Neuronal stem cell (in vitro differentiated cells): ENCODE measurements around the gene NSD2.
A peak's percentile ranks its signal among the peaks of the same experiment; 100 is the strongest.

Experiments used
- DNase-seq: peaks from one replicate; pipeline ENCODE4 v3.0.0-alpha.2; 2013; ENCODE audit warnings: low spot score
- H2AFZ ChIP-seq: one replicate; pipeline ENCODE4 v1.6.1; 2013; ENCODE audit warnings: mild to moderate bottlenecking, low read length, inconsistent platforms
- H2AK5ac ChIP-seq: 2 replicates; pipeline ENCODE4 v1.6.1; 2013; ENCODE audit warnings: low read depth, mild to moderate bottlenecking, inconsistent platforms, low read length, moderate library complexity, mixed read lengths
- H2BK120ac ChIP-seq: 2 replicates; pipeline ENCODE4 v1.6.1; 2013; ENCODE audit warnings: low read depth, mild to moderate bottlenecking, inconsistent platforms, low read length, moderate library complexity, mixed read lengths
- H2BK12ac ChIP-seq: one replicate; pipeline ENCODE4 v1.6.1; 2013; ENCODE audit warnings: low read length, inconsistent platforms
- H2BK15ac ChIP-seq: 2 replicates; pipeline ENCODE4 v1.6.1; 2013; ENCODE audit warnings: mild to moderate bottlenecking, low read length, inconsistent platforms, mixed read lengths
- H2BK5ac ChIP-seq: one replicate; pipeline ENCODE4 v1.6.1; 2013; ENCODE audit warnings: inconsistent platforms, mild to moderate bottlenecking, low read length, moderate library complexity
- H3K14ac ChIP-seq: one replicate; pipeline ENCODE4 v1.6.1; 2013; ENCODE audit warnings: low read length, inconsistent platforms
- H3K18ac ChIP-seq: 2 replicates; pipeline ENCODE4 v1.6.1; 2013; ENCODE audit warnings: low read length, inconsistent platforms
- H3K23ac ChIP-seq: 2 replicates; pipeline ENCODE4 v1.6.1; 2013; ENCODE audit warnings: low read depth, mild to moderate bottlenecking, mixed read lengths, low read length, inconsistent platforms; ENCODE audit not compliant: poor library complexity
- H3K27ac ChIP-seq: replicated peaks from 3 replicates; pipeline ENCODE4 v1.5.1; 2013; ENCODE audit warnings: low read length, inconsistent platforms
- H3K27me3 ChIP-seq, 3 experiments: 2 replicates each; pipeline ENCODE4 v1.6.1; 2013; ENCODE audit warnings: low read length in 3 of 3, mild to moderate bottlenecking in 2 of 3, inconsistent platforms in 1 of 3, low read depth in 1 of 3, mixed read lengths in 1 of 3, moderate library complexity in 1 of 3; ENCODE audit not compliant: control insufficient read depth in 3 of 3, insufficient read depth in 3 of 3
- H3K36me3 ChIP-seq, 2 donors: replicated peaks in 1 of 2; 2 replicates each; pipeline ENCODE4 v1.6.1; 2013; ENCODE audit warnings: low read length in 2 of 2; ENCODE audit not compliant: control insufficient read depth in 2 of 2, insufficient read depth in 2 of 2
- H3K4ac ChIP-seq: 2 replicates; pipeline ENCODE4 v1.6.1; 2013; ENCODE audit warnings: inconsistent platforms, mild to moderate bottlenecking, low read length, moderate library complexity
- H3K4me1 ChIP-seq, 2 donors: 1 replicate in 1 of 2; 2 replicates in 1 of 2; pipeline ENCODE4 v1.6.1; 2013; ENCODE audit warnings: low read length in 2 of 2, low read depth in 1 of 2; ENCODE audit not compliant: control insufficient read depth in 2 of 2, insufficient read depth in 1 of 2
- H3K4me2 ChIP-seq: one replicate; pipeline ENCODE4 v1.6.1; 2013; ENCODE audit warnings: mild to moderate bottlenecking, low read length, inconsistent platforms; ENCODE audit not compliant: insufficient read depth, poor library complexity, severe bottlenecking
- H3K4me3 ChIP-seq, 2 donors: 2 replicates each; pipeline ENCODE4 v1.5.1; 2013; ENCODE audit warnings: low read length in 2 of 2, mild to moderate bottlenecking in 2 of 2, inconsistent platforms in 1 of 2, moderate library complexity in 1 of 2
- H3K79me1 ChIP-seq: one replicate; pipeline ENCODE4 v1.6.1; 2013; ENCODE audit warnings: low read depth, mild to moderate bottlenecking, inconsistent platforms, low read length, moderate library complexity
- H3K9ac ChIP-seq: one replicate; pipeline ENCODE4 v1.6.1; 2013; ENCODE audit warnings: mild to moderate bottlenecking, low read depth, low read length, inconsistent platforms; ENCODE audit not compliant: poor library complexity
- H3K9me3 ChIP-seq, 2 donors: replicated peaks in 1 of 2; 2 replicates each; pipeline versions ENCODE3 to v1.6.1; 2013; ENCODE audit warnings: low read length in 2 of 2, mild to moderate bottlenecking in 2 of 2, inconsistent platforms in 1 of 2, low read depth in 1 of 2, mixed read lengths in 1 of 2, moderate library complexity in 1 of 2; ENCODE audit not compliant: control insufficient read depth in 2 of 2, insufficient read depth in 1 of 2
- H4K8ac ChIP-seq: one replicate; pipeline ENCODE4 v1.6.1; 2013; ENCODE audit warnings: low read depth, mild to moderate bottlenecking, inconsistent platforms, low read length, moderate library complexity
- H4K91ac ChIP-seq: one replicate; pipeline ENCODE4 v1.6.1; 2013; ENCODE audit warnings: low read length, low read depth, mild to moderate bottlenecking, inconsistent platforms; ENCODE audit not compliant: poor library complexity
- WGBS, 2 donors: extraction: QIAGEN DNeasy Blood & Tissue Kit; methylation state at CpG; one replicate each; pipeline ENCODE4 v1.1.7; 2013; ENCODE audit warnings: missing lambda C conversion rate in 2 of 2, mixed read lengths in 1 of 2; ENCODE audit not compliant: insufficient read length in 2 of 2, insufficient replicate concordance in 1 of 2; ENCODE audit errors: extremely low coverage in 2 of 2; 5-methylcytosine and 5-hydroxymethylcytosine counted together

The NSD2 gene

DNA sequence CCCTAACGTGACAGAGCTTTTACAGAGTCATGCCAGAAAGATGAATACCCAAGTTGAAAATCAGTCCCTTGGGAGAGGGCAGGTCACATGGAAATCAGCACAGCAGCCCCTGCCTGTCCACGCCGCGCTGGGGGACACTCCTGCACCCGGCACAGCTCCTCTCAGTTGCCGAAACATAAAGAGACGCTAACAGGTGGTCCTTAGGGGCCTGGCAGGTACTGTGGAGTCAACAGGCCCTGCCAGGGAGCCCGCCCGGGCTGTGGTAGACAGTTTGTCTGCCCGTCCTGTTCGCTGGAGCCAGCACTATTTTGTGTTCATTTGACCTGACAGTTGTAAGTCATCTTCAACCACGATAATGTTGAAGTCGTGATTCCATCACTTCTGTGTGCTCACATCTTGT lies 107.0 kb downstream of the NSD2 start:
- Histone ChIP-seq H3K18ac (no peak overlapping the region), H4K8ac (no peak overlapping the region), H3K79me1 (peaks cover 7% of the 10 kb centered on the region), H2BK12ac (no peak overlapping the region), H3K4me3 (no peak overlapping the region), H2BK5ac (no peak overlapping the region), H2BK120ac (no peak overlapping the region), H3K4me2 (no peak overlapping the region), H3K27me3 (no peaks in the 10 kb centered on the region), H3K23ac (no peak overlapping the region), H3K4me1 (no peaks in the 10 kb centered on the region), H3K4ac (no peak overlapping the region), H3K14ac (peak overlapping the region; percentile 67), H3K9ac (no peak overlapping the region), H2AK5ac (no peak overlapping the region), H2AFZ (no peak overlapping the region), H3K9me3 (no peaks in the 10 kb centered on the region), H3K27ac (no peak overlapping the region), H3K36me3 (peaks cover 71 to 100% of the 10 kb centered on the region in 2 donors), H4K91ac (no peak overlapping the region), H2BK15ac (no peak overlapping the region)
- DNase-seq = no peak
- no CpG with 5 or more reads among the region's 13 CpGs for WGBS, 2 donors

DNA sequence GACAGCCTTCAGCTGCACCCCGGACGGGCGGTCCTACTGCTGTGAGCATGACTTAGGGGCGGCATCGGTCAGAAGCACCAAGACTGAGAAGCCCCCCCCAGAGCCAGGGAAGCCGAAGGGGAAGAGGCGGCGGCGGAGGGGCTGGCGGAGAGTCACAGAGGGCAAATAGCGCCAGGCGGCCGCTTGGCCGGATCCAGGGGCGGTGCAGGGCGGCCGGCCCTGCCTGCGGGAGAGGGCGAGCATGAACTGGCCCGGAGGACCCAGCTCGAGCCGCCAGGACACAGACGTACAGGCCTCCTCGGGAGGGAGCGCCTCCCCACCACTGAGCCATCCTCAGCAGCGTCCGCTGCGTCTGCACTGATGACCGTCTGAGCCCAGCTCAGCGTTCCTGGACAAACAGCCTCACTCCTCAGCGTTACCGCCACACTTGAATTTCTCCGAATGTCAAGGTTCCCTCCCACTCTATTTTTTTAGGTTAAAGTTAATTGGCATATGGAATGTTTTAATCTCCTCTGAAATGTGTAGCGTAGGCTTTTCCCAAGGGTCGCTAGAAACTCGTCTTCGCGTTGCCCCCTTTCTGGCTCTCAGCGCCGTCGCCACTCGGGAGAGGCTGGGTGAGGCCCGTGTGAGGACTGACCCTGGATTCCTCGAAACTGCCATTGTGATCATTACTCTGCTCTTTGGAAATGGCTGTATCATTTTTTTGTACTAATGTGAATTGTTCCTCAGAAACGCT lies 107.7 kb downstream of the NSD2 start:
- H3K27ac ChIP-seq = no peak overlapping the region
- no peak overlapping the region for H4K8ac ChIP-seq
- no peak overlapping the region for H3K4ac ChIP-seq
- H3K79me1 ChIP-seq = peaks cover 7% of the 10 kb centered on the region
- no peak overlapping the region for H2BK12ac ChIP-seq
- WGBS, 2 donors = no CpG with 5 or more reads among the region's 45 CpGs
- no peak overlapping the region for H2AFZ ChIP-seq
- no peak overlapping the region for H3K23ac ChIP-seq
- no peak for DNase-seq
- H3K4me3 ChIP-seq = no peak overlapping the region
- H2BK120ac ChIP-seq = no peak overlapping the region
- no peaks in the 10 kb centered on the region for H3K9me3 ChIP-seq
- no peak overlapping the region for H4K91ac ChIP-seq
- H2AK5ac ChIP-seq = no peak overlapping the region
- no peak overlapping the region for H3K18ac ChIP-seq
- no peak overlapping the region for H3K9ac ChIP-seq
- H3K27me3 ChIP-seq = no peaks in the 10 kb centered on the region
- no peak overlapping the region for H2BK15ac ChIP-seq
- no peaks in the 10 kb centered on the region for H3K4me1 ChIP-seq
- H2BK5ac ChIP-seq = no peak overlapping the region
- peaks cover 70 to 100% of the 10 kb centered on the region in 2 donors for H3K36me3 ChIP-seq
- no peak overlapping the region for H3K14ac ChIP-seq
- H3K4me2 ChIP-seq = no peak overlapping the region

DNA sequence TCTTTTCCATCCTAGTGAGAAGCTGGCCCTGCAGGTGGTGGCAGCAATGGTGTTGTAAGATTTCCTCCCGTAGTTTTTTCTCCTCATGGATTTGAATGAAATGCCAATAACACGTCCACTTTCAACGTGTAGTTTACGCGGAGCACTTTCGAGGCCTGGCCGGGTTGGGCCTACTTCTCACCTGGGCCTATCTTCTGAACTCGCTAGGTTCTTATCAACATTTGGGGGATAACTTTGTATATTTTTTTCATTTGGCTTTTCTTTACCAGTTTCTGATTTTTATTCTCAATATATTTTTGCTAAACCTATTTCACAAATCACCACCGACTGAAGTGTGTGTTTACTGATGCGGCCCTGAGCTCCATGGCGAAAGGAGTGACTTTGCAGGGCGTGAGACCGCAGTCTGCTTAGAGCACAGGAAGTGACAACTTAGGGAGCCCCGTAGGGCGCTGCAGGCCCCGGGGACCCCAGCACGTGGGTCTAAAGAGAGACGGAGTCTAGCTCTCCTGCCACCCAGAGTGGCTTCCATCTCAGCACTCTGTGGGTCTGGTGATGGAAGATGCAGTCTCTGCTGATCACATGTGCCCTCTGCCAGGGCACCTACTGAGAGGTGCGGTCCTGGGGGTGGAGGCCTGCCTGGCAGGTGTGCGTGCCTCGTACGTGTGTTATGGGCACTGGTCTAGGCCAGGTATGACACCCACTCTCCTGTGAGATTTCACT lies 108.4 kb downstream of the NSD2 start:
- no peaks in the 10 kb centered on the region for H3K27me3 ChIP-seq
- H3K9ac ChIP-seq = no peak overlapping the region
- no peak overlapping the region for H2BK120ac ChIP-seq
- H3K23ac ChIP-seq = peak overlapping the region; percentile 45
- no peak overlapping the region for H2AFZ ChIP-seq
- no peak overlapping the region for H2AK5ac ChIP-seq
- H3K79me1 ChIP-seq = peaks cover 7% of the 10 kb centered on the region
- peaks cover 71 to 100% of the 10 kb centered on the region in 2 donors for H3K36me3 ChIP-seq
- no peak overlapping the region for H4K91ac ChIP-seq
- H2BK12ac ChIP-seq = no peak overlapping the region
- no peak for DNase-seq
- WGBS, 2 donors = no CpG with 5 or more reads among the region's 22 CpGs
- H3K27ac ChIP-seq = no peak overlapping the region
- H3K18ac ChIP-seq = no peak overlapping the region
- no peaks in the 10 kb centered on the region for H3K4me1 ChIP-seq
- no peak overlapping the region for H2BK5ac ChIP-seq
- no peak overlapping the region for H4K8ac ChIP-seq
- no peaks in the 10 kb centered on the region for H3K9me3 ChIP-seq
- H2BK15ac ChIP-seq = no peak overlapping the region
- no peak overlapping the region for H3K4ac ChIP-seq
- no peak overlapping the region for H3K4me3 ChIP-seq
- no peak overlapping the region for H3K14ac ChIP-seq
- no peak overlapping the region for H3K4me2 ChIP-seq

DNA sequence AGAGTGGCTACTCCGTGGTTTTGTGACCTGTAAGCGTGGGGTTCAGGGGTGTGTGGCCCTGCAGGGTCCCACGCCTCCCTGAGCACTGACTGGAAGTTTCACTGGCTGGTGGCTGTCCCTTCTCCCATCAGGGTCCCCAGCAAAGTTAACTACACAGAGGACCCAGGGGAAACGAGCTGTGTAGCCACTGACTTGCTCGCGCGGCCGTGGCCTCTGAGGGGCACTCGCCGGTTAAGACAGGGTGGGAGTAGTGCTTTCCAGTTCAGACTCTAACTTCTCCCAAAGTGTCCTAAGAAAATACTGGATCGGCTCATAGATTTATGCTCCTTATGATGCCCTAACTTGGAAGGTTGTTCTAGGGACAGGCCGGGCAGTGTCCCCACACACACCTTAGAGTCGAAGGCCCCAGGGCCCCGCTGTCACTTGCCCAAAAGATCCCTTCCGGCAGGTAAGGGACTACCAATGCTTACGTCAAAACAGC lies 109.4 kb downstream of the NSD2 start:
- no peaks in the 10 kb centered on the region for H3K9me3 ChIP-seq
- H3K23ac ChIP-seq = peak overlapping the region; percentile 56
- peaks cover 5% of the 10 kb centered on the region for H3K79me1 ChIP-seq
- no peak overlapping the region for H2AFZ ChIP-seq
- no peak overlapping the region for H3K4me2 ChIP-seq
- no peak overlapping the region for H3K18ac ChIP-seq
- no peak overlapping the region for H3K27ac ChIP-seq
- peak overlapping the region; percentile 32 for H2BK5ac ChIP-seq
- no peak overlapping the region for H3K4me3 ChIP-seq
- no peak overlapping the region for H2BK12ac ChIP-seq
- H4K91ac ChIP-seq = no peak overlapping the region
- no peak overlapping the region for H4K8ac ChIP-seq
- H3K27me3 ChIP-seq = no peaks in the 10 kb centered on the region
- H2AK5ac ChIP-seq = no peak overlapping the region
- WGBS, 2 donors = no CpG with 5 or more reads among the region's 16 CpGs
- peaks cover 67 to 100% of the 10 kb centered on the region in 2 donors for H3K36me3 ChIP-seq
- no peak overlapping the region for H3K9ac ChIP-seq
- H2BK120ac ChIP-seq = no peak overlapping the region
- H2BK15ac ChIP-seq = no peak overlapping the region
- H3K4ac ChIP-seq = no peak overlapping the region
- no peak overlapping the region for H3K14ac ChIP-seq
- DNase-seq = no peak
- no peaks in the 10 kb centered on the region for H3K4me1 ChIP-seq
